ENCODE data around the gene PDHA1. TPM values are rescaled to one million over a fixed set of nuclear protein-coding genes. Genes with fewer than 3 reads are reported as not detected.
A peak's percentile ranks its signal among the peaks of the same experiment; 100 is the strongest.

PDHA1 gene
- 54.8 and 63.4 TPM in 2 replicates for total RNA-seq

DNA sequence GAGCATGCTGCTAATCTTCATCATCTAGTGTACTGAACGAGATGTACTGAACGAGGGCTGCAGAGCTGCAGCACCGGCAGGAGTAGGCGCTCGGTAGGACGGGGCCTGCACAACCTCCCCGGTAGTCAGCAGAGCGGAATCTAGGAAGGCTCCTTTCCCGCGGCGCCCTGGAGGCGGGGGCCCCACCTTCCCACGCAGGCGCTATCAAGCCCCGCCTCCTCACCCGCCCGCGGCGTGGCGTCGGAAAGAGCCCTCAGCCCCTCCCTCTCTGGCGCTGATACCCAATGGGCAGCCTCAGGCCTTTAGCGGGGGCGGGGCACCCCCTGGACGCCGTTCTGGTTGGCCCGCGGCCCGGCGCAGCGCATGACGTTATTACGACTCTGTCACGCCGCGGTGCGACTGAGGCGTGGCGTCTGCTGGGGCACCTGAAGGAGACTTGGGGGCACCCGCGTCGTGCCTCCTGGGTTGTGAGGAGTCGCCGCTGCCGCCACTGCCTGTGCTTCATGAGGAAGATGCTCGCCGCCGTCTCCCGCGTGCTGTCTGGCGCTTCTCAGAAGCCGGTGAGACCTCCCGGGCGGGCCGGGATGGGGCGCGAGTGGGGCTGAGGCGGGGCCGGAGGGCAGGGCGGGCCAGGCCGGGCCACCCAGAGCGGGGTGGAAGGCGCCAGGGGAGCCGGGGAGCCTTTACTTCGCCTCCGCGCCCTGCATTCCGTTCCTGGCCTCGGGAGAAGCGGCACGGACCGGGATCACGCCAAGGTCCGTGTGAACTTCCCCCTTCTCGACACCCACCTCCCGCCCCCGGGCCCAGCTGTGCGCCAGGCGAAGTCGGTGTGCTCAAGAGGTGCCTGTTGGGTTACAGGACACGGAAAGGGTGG lies at the start of gene PDHA1:
PDHA1 (plus strand) TSS at position 393 of the 874 bp plus-strand sequence; CDS start at position 504, 111 bp downstream.
- DNase-seq (ENCODE audit: low read depth in 2 of 2), result peak; percentile 90 to 92

DNA sequence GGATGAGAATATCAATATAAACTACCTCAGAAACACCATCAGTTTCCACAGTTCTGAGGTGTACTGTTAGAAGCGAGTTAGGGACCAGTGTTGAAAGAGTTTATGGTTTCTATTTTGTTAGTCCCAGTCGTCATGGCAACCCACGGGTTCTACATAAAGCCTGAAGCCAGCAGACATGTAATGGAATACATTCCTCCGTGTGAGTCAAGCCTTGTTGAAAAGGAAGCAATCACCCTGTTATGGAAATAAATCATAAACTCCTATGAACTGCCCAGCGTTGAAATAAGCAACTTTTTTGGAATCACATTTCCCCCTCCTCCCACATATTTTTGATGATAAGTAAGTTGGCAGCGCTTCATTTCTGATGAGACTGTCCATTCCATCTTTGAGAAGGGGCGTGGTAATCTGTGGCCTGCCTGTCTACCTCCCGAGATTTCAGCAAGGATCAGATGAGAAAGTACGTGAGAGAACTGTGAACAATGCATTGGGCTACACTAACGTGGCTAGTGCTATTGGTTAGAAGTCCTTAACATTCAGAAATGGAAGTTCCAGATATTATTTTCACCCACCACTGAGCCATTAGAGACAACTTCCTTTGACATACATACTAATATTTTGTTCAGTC lies 40.4 kb upstream of the PDHA1 start:
- peak; percentile 2 to 44 for DNase-seq (ENCODE audit: low read depth in 2 of 2)

DNA sequence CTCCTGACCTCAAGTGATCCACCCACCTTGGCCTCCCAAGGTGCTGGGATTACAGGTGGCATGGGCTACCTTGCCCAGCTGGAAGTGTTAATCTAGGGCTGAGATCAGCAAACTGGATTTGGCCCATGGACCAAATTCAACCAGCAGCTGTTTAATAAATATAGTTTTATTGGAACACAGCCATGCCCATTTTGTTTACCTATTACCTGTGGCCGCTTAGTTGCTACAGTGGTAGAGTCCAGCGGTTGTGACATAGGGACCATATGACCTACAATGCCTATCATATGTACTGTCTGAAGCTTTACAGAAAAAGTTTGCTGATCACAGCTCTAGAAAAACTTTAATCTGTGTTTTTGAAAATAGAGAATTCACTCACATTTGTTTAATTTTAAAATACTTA lies 17.2 kb upstream of the PDHA1 start:
- DNase-seq (ENCODE audit: low read depth in 2 of 2), result no peak

DNA sequence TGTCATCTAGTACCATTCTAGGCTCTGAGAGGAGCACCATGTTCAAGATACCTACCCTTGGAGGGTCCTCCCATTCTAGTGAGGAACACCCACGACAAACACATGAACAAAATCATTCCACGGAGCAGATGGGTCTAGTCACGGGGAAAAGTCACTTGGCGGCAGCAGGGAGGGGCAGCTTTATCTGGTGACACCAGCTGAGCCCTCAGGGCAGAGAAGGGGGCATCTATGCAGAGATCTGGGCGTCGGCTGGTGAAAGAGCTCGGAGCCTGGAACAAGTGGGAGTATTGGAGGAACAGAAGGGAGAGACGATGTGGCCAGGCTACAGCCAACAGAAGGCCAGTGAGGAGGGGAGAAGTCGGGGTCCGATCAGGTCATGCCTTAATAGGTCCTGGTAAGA lies 11.9 kb upstream of the PDHA1 start:
- no peak for DNase-seq (ENCODE audit: low read depth in 2 of 2)

DNA sequence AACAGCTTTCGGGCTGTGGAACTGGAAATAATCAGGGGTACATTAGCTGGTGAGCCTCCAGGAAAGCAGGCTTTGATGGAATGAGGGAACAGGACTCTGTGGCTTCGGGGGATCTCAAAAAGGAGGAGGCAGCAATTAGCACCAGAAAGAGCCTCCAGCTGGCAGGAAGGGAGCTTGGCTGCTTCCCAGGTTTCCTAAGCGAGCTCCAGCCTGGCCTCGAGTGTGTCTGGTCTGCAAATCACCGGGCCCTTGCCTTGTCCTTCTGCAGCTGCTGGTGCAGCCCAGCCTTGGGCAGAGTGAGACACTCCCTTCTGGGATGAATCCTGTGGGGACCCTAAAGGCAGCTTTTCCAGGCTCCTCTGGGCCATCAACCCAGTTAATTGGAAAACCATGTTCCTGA lies 10.7 kb upstream of the PDHA1 start:
- DNase-seq (ENCODE audit: low read depth in 2 of 2), result peak; percentile 22

DNA sequence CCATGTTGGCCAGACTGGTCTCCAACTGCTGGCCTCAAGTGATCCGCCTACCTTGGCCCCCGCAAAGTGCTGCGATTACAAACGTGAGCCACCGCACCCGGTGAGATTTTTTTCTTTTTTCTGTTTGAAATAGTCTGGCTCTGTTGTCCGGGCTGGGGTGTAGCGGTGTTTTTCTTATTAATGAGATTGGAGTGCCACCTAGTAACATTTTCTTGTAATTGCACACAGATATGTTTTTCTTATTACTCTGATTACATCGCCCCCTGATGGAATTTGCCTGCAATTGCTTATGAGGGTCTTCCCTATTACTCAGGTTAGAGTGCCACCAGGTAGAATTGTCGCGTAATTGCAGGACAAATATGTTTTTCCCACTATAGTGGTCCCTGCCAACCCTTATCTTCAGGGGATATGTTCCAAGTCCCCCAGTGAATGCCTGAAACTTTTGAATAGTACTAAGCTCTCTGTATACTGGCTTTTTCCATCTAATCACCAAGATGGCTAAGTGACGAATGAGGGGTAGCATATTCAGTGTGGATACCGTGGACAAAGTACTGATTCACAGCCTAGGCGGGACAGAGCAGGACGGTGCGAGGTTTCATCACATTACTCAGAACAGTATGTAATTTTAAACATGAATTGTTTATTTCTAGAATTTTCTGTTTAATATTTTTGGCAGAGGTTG lies 8.6 kb upstream of the PDHA1 start:
- DNase-seq (ENCODE audit: low read depth in 2 of 2), result peak; percentile 36 to 42

DNA sequence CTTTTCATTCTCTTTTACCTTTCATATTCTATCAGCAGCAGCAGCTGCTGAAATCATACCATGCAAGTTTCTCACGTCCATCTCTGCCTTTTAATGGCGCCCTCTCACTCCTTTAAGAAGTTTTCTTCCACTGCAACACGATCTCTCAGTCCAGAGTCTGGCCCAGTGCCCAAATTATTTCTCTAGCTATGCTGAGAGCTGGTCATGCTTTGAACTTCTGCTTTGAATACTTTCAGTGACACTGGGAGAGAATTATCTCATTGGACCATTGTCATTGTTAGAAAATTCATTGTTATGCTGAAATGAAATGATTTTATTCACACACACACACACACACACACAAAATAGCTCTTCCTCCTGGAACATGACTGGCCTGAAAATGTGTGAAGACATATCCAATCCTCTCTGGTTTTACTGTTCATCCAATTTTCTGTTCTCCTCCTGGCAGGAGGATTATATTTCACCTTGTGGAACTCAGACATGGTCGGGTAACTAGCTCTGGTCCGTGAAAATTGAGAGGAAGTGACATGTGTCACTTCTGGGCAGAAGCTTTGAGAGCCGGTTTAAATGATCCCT lies 1.3 kb upstream of the PDHA1 start:
- DNase-seq (ENCODE audit: low read depth in 2 of 2), result no peak

DNA sequence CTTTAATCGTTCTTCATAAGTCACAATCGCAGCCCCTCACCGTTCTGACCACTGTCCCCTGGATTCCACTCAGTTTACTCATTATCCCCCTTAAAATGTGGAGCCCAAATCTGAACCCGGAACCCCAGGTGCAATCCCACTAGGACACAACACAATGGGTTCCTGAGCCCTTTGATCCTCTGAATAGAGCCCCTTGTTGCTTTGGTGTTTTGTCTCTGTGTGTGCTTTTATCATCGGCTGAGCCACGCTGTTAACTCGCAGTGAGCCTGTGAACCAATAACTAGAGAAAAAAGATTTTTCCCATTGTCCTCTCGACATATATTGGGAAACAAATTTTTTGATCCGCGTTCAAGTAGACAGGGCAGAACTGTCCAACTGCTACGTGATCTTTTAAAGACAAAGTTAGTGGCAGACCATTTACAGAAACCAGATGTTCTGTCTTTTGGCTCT lies 617 bp upstream of the PDHA1 start:
- no peak for DNase-seq (ENCODE audit: low read depth in 2 of 2)

DNA sequence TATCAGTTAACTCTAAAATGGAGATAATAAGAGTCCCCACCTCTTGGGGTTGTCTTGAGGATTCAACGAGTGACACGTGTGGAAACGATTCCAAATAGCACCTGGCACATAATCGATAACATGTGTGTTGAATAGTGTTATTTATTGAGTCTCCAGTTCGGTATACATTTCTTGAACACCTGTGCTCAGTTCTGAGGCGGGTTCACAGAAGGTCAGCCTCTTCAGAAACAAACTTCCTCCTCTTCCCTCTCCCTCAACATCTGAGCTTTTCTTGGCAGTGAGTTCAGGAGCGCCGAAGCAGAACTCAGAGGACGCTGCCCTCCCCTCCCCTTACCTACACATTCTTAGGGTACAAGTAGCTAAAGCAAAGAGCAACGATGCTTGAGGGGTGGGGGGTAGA lies 934 bp downstream of the PDHA1 start:
- DNase-seq (ENCODE audit: low read depth in 2 of 2), result peak in 1 of 2 donors; percentile 3

DNA sequence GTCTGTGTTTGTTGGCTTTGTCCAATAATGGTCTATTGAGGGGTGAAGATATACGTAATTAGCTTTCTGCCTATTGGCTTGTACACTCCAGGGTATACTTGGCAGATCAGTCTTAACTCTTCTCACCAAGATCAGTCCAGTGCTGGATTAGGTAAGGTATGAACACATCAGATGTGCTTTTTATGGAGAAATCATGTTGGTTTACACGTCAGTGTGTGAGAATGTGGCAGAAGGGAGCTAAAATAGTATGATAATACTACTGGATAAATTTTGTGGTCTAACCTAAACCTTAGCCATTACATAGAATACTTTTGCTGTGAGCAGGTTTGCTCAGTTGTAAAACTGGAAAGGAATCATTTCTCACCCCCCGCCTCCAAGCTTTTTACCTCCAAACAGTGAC lies 4.2 kb downstream of the PDHA1 start:
- DNase-seq (ENCODE audit: low read depth in 2 of 2), result no peak

DNA sequence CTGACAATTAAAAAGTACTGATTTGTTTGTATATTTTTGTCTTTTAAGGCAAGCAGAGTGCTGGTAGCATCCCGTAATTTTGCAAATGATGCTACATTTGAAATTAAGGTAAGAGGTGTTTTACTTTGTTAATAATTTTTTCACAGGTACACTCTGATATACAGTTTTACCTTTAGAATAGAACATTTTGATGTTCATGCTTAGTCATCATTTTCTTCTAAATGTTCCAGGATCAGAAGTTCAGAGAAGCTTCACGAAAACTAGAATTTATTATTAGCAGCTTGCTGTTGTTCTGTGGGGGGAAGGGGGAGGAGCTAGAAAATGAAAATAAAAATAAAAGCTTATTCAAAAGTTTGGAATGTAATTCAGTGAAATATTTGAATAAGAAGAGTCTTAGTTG lies 5.5 kb downstream of the PDHA1 start:
- no peak for DNase-seq (ENCODE audit: low read depth in 2 of 2)

DNA sequence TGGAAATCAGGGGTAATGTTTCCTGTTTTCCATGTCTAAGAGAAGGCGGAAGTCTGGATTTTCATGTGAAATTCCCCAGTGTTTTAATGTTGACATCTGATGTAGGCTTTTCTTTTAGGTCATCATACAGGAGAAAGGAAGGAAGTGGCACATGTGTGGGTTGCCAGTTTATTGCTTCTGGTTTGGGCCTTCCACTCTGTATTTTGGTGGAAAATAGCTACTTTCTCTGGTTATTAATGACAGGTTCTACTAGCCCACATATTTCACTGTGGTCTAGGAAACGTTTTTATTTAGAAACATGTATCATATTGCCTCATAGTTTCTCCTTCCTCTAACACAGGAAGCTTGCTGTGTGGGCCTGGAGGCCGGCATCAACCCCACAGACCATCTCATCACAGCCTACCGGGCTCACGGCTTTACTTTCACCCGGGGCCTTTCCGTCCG lies 7.2 kb downstream of the PDHA1 start:
- peak; percentile 38 to 59 for DNase-seq (ENCODE audit: low read depth in 2 of 2)

DNA sequence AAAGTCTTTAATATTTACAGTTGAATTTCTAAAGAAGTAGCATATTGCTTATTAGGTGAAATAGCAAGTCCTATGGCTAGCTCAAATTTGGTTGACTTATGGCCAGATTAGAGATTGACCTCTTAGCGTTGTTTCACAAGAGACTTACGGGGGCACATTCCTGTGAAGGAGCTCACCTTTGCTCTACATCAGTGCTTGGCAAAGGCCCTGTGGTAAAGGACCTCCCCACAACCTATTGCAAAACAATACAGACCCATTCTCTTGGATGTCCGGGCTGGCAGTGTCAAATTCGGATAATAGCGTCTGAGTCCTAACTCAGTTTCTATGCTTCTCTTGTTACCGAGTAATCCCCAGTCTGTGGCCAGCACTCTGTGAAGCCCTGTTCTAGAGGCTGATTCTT lies 10.9 kb downstream of the PDHA1 start:
- DNase-seq (ENCODE audit: low read depth in 2 of 2), result no peak

DNA sequence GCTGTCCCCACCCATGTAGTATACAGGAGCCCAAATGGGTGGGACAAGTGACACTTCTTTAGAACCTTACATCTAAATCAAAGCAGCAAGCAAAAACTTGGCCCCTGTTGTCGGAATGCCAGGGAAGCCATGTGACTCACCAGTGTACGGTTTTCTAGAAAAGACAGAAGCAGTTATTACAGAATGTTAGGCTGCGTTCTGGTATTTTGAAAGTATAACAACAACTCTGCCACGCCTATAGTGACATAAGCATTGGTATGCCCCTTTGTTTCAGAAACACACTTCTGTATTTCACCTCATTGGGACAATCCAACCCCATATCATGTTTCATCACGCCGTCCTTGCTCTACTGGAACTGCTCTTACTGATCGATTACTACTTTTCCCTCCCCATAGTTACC lies 14.8 kb downstream of the PDHA1 start:
- DNase-seq (ENCODE audit: low read depth in 2 of 2), result no peak

DNA sequence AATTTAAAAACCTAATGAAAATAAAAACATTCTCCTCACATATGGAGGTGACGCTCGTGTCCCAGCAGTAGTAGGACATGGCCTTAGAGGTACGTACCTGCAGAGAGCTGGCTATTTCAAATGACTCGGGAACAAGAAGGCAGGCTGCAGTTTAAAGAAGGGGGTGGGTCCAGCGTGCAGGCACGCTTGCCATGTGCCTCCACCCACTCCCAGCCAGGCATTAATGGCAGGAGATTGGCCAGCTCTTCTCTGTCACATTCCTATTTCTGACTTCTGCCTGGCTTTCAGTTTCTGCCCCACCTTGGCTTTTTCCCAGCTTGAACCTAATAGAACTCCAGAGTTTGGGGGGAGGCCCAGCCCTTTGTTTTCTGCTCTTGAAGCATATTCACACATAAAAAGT lies 17.2 kb downstream of the PDHA1 start:
- DNase-seq (ENCODE audit: low read depth in 2 of 2), result no peak

DNA sequence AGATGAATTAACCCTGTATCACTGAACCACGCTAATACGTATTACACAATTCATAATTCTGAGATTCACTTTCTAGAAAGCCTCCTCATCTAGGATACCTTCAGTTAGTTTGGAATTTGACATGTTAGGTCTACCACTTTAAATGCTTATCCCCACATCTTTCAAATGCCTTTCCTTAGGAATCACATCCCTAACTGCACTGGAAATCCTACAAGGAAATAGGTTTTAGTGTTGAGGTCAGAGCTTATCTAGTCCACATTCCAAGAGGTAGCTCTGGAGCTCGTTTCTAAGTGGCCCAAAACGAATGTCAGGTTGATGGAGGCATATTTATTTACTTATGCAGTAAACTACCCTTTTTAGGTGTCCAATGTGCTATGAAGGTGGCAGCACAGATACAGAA lies 18.0 kb downstream of the PDHA1 start:
- DNase-seq (ENCODE audit: low read depth in 2 of 2), result no peak

DNA sequence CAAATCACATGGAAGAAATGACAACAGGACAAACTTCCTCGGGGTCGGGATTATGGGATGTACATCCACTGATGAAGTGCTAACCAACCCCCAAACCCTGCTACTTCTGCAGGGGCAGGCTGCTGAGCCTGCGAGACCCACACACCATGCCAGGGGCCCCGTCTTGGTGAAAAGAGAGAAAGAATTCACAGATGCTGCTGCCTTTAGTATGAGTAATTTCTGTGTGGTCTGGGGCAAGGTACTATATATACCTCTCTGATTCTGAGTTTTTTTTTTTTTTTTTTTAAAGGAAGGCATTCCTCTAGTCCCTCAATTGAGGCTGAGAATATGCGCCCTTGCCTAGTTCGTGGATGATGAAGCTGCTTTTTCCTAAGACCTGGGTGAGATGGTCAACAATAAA lies 24.8 kb downstream of the PDHA1 start:
- DNase-seq (ENCODE audit: low read depth in 2 of 2), result no peak

DNA sequence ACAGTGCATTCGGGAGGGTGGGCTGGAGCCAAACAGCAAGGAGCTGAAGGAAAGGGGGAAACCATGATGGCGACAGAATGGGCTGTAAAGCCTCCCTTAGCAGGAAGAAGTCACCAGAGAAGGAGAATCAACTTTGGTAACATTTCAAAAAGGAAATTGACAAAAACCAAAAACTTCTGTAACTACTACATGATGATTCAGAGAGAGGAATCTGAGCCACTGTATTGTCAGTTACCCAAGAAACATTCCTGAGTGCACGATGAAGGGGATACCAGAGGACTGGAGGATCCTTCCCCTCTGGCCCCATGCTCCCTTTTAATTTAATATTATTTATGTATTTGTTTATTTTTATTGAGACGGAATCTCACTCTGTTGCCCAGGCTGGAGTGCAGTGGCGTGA lies 26.3 kb downstream of the PDHA1 start:
- no peak for DNase-seq (ENCODE audit: low read depth in 2 of 2)

DNA sequence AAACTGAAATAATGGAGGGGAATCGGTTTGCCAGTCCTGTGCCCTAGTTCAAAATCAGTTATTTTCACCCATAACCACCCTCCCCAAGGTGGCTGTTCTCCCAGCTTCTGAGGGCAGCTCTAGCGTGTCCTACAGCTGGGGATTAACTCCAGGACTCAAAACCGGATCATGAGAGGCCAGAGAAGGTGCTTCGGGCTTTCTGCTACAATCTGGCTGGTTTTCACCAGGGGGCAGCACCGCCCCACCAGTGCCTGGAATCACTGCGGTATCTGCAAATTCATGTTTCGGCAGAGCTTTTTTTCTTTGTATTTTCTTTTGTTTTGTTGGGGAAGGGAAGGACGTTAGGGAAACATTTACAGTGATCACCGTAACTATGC lies 28.4 kb downstream of the PDHA1 start:
- DNase-seq (ENCODE audit: low read depth in 2 of 2), result peak; percentile 66 to 80

DNA sequence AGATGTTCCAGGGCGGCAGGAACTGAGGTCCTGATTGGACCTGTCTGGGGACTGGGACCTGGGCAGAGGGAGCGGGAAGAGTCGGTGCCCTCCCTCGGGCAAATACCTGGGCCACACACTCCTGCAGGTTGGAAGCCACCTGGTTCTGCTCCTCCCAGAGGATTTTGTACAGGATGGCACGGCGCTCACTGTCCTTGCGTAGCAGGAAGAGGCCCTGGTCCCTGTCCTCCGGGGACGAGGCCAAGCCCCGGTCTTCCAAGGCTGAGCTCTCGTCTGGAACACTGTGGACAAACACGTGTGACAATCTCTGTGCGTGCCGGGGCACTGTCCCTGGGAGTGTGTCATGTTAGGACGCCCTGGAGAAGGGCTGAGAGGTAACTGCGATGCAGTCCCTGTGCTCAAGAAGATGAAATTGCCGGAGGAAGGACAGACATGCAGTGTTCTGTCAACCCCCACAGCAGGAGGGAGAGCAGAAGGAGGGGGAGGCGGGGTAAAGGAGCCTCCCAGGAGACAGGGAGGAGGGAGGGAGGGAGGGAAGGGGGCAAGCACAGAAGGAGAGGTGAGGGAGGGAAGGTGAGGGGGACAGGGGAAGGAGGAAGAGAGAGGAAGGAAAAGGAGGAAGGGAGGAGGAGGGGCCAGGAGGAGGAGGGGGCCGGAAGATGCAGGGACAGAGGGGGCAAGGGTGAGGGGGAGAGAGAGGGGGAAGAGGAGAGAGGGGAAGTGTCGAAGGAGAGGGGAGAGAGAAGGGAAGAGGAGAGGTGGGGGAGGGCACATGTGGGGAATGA lies 29.0 kb downstream of the PDHA1 start:
- peak in 1 of 2 donors; percentile 5 for DNase-seq (ENCODE audit: low read depth in 2 of 2)

DNA sequence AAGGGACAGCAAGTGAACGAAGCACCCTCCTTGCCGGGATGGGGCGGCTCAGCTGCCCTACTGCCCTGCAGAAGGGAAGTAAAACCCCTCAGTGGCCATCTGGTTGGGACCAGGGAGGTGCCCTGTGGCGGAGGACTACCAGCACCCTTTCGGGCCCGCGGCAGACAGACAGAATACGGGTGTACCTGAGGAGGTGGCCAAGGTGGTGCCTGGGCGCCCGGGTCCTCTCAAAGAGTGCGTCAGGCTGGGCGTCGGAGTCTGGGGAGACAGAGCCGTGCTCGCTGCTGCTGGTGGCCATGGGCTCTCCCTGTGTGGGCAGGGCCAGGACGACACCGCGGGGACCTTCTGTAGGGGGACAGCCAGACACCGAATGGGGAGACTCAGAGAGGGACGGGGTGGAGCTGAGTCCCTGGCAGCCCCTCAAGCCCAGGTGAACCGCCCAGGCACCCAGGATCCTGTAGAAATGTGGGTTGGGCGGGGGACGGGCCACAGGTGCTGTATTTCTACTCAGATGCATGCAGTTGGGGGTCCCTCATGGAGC lies 29.7 kb downstream of the PDHA1 start:
- no peak for DNase-seq (ENCODE audit: low read depth in 2 of 2)

Measured in lung microvascular endothelial cell (primary cell).